Measurements from ENCODE around the gene JMJD7.

DNA sequence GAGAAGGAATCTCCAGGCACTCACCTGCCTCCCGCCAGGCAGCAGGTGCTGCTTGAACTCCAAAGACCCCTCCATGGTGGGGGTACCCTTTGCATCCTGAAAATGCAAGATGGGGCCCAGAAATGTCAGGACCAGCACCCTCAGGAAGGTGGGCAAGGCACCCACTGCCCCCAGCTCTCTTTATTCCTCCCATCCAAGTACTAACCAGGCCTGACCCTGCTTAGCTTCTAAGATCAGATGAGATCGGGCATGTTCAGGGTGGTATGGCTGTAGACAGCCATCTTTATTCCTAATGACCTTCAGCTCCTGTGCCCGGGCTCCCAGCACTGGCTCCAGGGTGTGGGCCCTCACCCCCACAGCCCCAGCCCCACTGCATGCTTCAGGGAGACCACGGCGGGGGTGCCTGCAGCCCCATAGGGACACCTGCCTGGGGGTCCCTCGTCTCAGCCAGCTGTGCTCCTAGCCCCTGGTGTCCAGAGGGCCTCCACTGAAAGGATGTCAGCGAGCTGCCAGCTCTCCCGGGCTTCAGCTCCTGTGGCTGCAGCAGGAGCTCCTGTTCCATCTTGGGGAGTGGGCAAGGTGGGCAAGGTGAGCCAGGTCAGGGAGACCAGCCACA lies 24.0 kb downstream of the JMJD7 start:
- TF ChIP-seq, protein P1, sequence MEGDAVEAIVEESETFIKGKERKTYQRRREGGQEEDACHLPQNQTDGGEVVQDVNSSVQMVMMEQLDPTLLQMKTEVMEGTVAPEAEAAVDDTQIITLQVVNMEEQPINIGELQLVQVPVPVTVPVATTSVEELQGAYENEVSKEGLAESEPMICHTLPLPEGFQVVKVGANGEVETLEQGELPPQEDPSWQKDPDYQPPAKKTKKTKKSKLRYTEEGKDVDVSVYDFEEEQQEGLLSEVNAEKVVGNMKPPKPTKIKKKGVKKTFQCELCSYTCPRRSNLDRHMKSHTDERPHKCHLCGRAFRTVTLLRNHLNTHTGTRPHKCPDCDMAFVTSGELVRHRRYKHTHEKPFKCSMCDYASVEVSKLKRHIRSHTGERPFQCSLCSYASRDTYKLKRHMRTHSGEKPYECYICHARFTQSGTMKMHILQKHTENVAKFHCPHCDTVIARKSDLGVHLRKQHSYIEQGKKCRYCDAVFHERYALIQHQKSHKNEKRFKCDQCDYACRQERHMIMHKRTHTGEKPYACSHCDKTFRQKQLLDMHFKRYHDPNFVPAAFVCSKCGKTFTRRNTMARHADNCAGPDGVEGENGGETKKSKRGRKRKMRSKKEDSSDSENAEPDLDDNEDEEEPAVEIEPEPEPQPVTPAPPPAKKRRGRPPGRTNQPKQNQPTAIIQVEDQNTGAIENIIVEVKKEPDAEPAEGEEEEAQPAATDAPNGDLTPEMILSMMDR (IDR thresholded peaks at IDR 0.05): no peak
- TF ChIP-seq POLR2A (IDR thresholded peaks at IDR 0.05): no peak

Data from thyroid gland (tissue), 4 donors.